ENCODE data around the gene TBC1D7.

The TBC1D7 gene

DNA sequence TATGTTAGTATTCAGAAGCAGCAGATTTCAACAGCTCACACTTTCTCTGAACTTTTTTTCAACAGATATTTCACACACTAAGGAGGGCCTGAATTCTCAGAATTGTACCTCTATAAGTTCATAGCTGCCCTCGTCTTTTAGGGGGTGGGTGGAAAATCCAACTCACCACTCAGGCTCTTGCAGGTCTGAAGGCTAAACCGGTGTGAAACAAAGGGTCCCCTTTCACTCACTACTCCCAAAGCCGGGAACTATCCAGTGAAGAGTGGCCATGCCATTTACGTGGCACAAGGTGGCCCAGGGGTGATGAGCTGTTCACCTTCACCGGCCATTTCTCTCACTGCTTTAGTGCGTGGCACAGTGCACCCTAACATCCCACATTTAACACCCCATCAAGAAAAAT is 24.2 kb downstream of the TBC1D7 start:
- Histone ChIP-seq H3K9me3 (ENCODE audit: severe bottlenecking) (no peaks in the 10 kb centered on the region), H3K27me3 (ENCODE audit: insufficient read depth, poor library complexity, severe bottlenecking) (no peaks in the 10 kb centered on the region), H3K4me1 (ENCODE audit: insufficient read depth, poor library complexity, severe bottlenecking) (peaks cover 34% of the 10 kb centered on the region), H3K36me3 (ENCODE audit: low read depth) (peaks cover 49% of the 10 kb centered on the region), H3K4me3 (ENCODE audit: severe bottlenecking) (no peak overlapping the region), H3K27ac (ENCODE audit: poor library complexity, severe bottlenecking) (peak overlapping the region; percentile 82)
- TF ChIP-seq, protein P1, sequence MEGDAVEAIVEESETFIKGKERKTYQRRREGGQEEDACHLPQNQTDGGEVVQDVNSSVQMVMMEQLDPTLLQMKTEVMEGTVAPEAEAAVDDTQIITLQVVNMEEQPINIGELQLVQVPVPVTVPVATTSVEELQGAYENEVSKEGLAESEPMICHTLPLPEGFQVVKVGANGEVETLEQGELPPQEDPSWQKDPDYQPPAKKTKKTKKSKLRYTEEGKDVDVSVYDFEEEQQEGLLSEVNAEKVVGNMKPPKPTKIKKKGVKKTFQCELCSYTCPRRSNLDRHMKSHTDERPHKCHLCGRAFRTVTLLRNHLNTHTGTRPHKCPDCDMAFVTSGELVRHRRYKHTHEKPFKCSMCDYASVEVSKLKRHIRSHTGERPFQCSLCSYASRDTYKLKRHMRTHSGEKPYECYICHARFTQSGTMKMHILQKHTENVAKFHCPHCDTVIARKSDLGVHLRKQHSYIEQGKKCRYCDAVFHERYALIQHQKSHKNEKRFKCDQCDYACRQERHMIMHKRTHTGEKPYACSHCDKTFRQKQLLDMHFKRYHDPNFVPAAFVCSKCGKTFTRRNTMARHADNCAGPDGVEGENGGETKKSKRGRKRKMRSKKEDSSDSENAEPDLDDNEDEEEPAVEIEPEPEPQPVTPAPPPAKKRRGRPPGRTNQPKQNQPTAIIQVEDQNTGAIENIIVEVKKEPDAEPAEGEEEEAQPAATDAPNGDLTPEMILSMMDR (IDR thresholded peaks at IDR 0.05; ENCODE audit: poor library complexity, severe bottlenecking), result no peak
- ATAC-seq (ENCODE audit: low read depth) (no peak), DNase-seq (ENCODE audit: low spot score) (no peak)

DNA sequence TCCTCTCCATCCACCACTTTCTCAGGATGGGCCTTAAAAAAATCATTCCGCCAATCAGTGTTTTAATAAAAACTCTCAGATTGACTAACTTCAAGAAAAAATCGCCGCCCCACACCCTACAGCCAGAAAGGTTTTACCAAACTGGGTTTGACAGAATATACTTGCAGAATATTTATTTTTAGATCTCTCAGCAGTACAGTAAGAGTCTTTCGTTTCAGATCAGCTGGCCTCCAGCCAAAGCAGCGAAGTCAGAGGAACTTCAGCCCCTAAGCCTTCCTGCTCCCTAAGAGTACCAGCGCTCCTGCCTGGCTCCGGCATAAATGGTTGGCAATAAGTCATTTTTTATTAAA is 24.7 kb downstream of the TBC1D7 start:
- Histone ChIP-seq H3K36me3 (ENCODE audit: low read depth) (peaks cover 45% of the 10 kb centered on the region), H3K27me3 (ENCODE audit: insufficient read depth, poor library complexity, severe bottlenecking) (no peaks in the 10 kb centered on the region), H3K4me3 (ENCODE audit: severe bottlenecking) (no peak overlapping the region), H3K4me1 (ENCODE audit: insufficient read depth, poor library complexity, severe bottlenecking) (peaks cover 34% of the 10 kb centered on the region), H3K9me3 (ENCODE audit: severe bottlenecking) (no peaks in the 10 kb centered on the region), H3K27ac (ENCODE audit: poor library complexity, severe bottlenecking) (peak overlapping the region; percentile 82)
- DNase-seq (ENCODE audit: low spot score), result no peak
- no peak for ATAC-seq (ENCODE audit: low read depth)
- TF ChIP-seq, protein P1 (IDR thresholded peaks at IDR 0.05; ENCODE audit: poor library complexity, severe bottlenecking), result no peak

DNA sequence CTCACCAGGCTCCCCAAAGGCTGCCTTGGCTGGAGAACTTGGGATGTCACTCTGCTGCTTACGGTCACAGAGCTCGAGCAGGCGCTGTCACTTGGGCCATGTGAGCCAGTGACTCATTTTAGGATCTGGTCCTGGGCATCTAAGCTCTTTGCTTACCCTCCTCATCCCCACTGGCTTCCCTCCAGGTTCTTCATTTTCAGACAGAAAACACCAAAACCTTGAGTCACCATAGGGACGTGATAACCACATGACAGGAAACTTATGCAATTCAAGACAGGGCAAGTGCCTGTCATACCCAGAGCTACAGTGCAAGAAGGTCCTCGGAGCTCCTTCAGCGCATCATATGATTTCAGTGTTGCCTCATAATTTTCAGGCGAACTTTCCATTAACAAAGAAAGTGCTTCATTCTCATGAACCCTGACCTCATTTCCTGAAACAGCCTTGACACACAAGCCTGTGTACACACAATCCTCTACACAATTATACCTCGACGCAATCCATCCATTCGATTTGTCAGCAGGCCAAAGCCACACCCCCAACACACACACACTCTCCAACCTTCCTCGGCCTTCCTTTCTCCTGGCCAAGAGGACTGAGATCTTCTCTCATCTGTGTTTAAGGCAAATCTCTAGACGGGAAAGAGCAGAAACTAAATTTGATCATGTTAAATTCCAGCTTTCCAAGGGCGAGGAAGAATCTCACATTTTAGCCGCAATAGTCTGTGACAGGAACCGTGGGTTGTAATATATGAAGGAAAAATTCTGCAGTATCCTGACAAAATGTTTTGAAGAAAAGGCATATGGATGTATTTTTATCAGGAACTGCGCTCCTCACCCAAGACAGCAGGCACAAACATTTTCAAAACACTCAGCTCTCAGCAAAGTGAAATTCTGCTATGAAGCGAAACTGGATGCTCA is 25.3 kb downstream of the TBC1D7 start:
- Histone ChIP-seq H3K36me3 (ENCODE audit: low read depth) (peaks cover 39% of the 10 kb centered on the region), H3K4me3 (ENCODE audit: severe bottlenecking) (no peak overlapping the region), H3K27me3 (ENCODE audit: insufficient read depth, poor library complexity, severe bottlenecking) (no peaks in the 10 kb centered on the region), H3K9me3 (ENCODE audit: severe bottlenecking) (no peaks in the 10 kb centered on the region), H3K4me1 (ENCODE audit: insufficient read depth, poor library complexity, severe bottlenecking) (peaks cover 29% of the 10 kb centered on the region), H3K27ac (ENCODE audit: poor library complexity, severe bottlenecking) (peak overlapping the region; percentile 82)
- TF ChIP-seq, protein P1 (IDR thresholded peaks at IDR 0.05; ENCODE audit: poor library complexity, severe bottlenecking), result no peak
- DNase-seq (ENCODE audit: low spot score), result peak; percentile 79
- peak; percentile 88 for ATAC-seq (ENCODE audit: low read depth)

DNA sequence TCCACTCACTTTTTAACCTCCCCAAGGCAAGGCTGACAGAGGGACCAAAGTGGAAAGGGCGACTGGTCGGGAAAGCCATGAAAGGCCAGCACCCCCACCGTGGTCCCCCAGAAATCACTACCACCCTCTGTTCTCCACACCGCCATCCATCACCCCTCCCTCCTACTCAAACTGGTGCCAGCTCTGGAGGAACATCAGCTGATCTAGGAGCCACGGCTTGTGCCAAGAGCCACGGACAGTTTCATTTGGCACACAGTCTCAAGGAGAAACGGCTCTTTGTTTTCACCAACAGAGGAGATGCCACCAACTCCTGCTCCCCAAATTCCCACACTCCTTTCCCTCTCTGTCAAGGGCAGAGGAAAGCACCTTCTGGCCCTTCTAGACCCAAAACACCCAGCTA is 26.0 kb downstream of the TBC1D7 start:
- Histone ChIP-seq H3K27ac (ENCODE audit: poor library complexity, severe bottlenecking) (peak overlapping the region; percentile 82), H3K9me3 (ENCODE audit: severe bottlenecking) (no peaks in the 10 kb centered on the region), H3K27me3 (ENCODE audit: insufficient read depth, poor library complexity, severe bottlenecking) (no peaks in the 10 kb centered on the region), H3K4me1 (ENCODE audit: insufficient read depth, poor library complexity, severe bottlenecking) (peaks cover 24% of the 10 kb centered on the region), H3K36me3 (ENCODE audit: low read depth) (peaks cover 38% of the 10 kb centered on the region), H3K4me3 (ENCODE audit: severe bottlenecking) (no peak overlapping the region)
- ATAC-seq (ENCODE audit: low read depth), result no peak
- TF ChIP-seq, protein P1 (IDR thresholded peaks at IDR 0.05; ENCODE audit: poor library complexity, severe bottlenecking), result no peak
- DNase-seq (ENCODE audit: low spot score), result no peak
